Measurements from ENCODE around the gene ADGB.

ADGB gene

GRCh38 chr6:146739696-146740095, 140.9 kb downstream of the ADGB start:
- no peak for TF ChIP-seq CTCF (IDR thresholded peaks at IDR 0.05; ENCODE audit: low read depth, low read length, missing control alignments)
- no peak overlapping the region for H3K4me3 ChIP-seq (ENCODE audit: low read depth, low read length)
- DNase-seq (ENCODE audit: low read depth): no peak

GRCh38 chr6:146741609-146742008, 142.8 kb downstream of the ADGB start:
- TF ChIP-seq CTCF (IDR thresholded peaks at IDR 0.05; ENCODE audit: low read depth, low read length, missing control alignments): no peak

GRCh38 chr6:146753306-146753705, 154.5 kb downstream of the ADGB start:
- DNase-seq (ENCODE audit: low read depth): no peak
- H3K4me3 ChIP-seq (ENCODE audit: low read depth, low read length): no peak overlapping the region
- TF ChIP-seq CTCF (IDR thresholded peaks at IDR 0.05; ENCODE audit: low read depth, low read length, missing control alignments): no peak

More at GRCh38 chr6:146741609-146742008, 142.8 kb downstream of the ADGB start:
- DNase-seq (ENCODE audit: low read depth): no peak
- H3K4me3 ChIP-seq (ENCODE audit: low read depth, low read length): no peak overlapping the region

GRCh38 chr6:146767632-146768031, 168.9 kb downstream of the ADGB start:
- no peak for DNase-seq (ENCODE audit: low read depth)
- TF ChIP-seq CTCF (IDR thresholded peaks at IDR 0.05; ENCODE audit: low read depth, low read length, missing control alignments): no peak
- no peak overlapping the region for H3K4me3 ChIP-seq (ENCODE audit: low read depth, low read length)

DNA sequence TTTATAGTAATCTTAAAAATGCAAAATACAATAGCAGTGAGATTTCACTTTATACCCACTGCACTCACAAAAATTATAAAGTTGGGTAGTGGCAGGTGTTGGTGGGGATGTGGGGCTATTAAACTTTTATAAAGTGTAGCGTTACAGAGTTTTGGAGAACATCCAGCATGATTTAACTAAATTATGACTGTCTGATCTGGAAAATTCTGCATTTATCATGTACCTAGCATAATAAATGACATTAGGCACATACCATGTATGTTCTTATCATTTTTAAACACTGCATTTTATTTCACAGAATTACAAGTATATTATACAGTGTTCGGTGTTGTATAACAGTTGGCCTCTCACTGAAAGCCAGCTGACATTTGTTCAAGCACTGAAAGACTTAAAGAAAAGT, 169.9 kb downstream of the ADGB start:
- TF ChIP-seq CTCF (IDR thresholded peaks at IDR 0.05; ENCODE audit: low read depth, low read length, missing control alignments): no peak
- DNase-seq (ENCODE audit: low read depth): no peak
- H3K4me3 ChIP-seq (ENCODE audit: low read depth, low read length): no peak overlapping the region

DNA sequence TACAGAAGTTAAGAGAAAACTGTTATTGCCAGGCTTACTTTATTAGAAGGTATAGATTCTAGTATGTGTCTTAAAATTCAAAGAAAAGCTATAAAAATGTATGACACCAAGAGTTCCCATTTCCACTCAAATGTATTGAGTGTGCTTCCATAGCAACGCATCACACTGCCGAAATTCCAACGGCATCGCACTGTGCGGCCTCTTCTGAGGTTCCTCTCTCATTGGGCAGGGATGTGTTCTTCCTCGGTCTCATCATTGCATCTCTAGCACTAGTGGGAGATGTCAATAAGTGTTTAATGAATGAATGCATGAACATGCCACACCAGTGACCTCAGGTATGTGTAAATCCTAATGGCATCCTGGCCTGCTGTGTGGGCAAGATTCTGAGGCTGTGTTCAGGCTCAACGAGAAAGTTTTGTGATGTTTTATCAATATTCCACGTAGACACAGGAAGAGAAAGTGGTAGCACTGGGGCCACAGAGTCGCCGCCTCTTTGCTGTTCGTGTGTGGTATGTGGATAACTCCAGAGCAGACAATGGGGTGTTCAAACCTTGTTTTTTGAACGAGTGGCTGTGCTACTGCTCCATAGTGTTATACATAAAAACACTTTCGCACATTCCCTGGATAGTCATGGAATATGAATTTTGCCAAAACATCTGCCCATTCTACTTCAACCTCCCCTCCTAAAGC, 171.6 kb downstream of the ADGB start:
- DNase-seq (ENCODE audit: low read depth): no peak
- H3K4me3 ChIP-seq (ENCODE audit: low read depth, low read length): no peak overlapping the region
- no peak for TF ChIP-seq CTCF (IDR thresholded peaks at IDR 0.05; ENCODE audit: low read depth, low read length, missing control alignments)
